Right lobe of liver (tissue), 6 donors: ENCODE results near the gene GRID2IP. TPM values are rescaled to one million over a fixed set of nuclear protein-coding genes. Genes with fewer than 3 reads are reported as not detected.
A peak's percentile ranks its signal among the peaks of the same experiment; 100 is the strongest.

Experiments
- ATAC-seq, 4 donors: fragments of 200-7000 bp; cut with Tn5 transposase; one replicate each; pipeline ENCODE4 v1.9.1; 2020; ENCODE audit warnings: mild to moderate bottlenecking in 4 of 4, moderate library complexity in 4 of 4
- DNase-seq, 3 donors: peaks; one replicate each; pipeline ENCODE4 v3.0.0-alpha.2; 2020
- H3K27ac ChIP-seq, 3 donors: fragments of 200-600 bp; one replicate each; pipeline ENCODE4 v1.8.0; 2022
- H3K27me3 ChIP-seq, 2 donors: fragments of 200-600 bp; one replicate each; pipeline ENCODE4 v1.8.0; 2022
- H3K36me3 ChIP-seq, 4 donors: fragments of 200-600 bp; sonication (generic) in 1 of 4; one replicate each; pipeline versions ENCODE4 v1.5.1 to v1.8.0; 2017 to 2022; ENCODE audit warnings: control low read depth in 1 of 4
- H3K4me1 ChIP-seq, 4 donors: fragments of 200-600 bp; sonication (generic) in 1 of 4; one replicate each; pipeline versions ENCODE4 v1.5.1 to v1.8.0; 2017 to 2022; ENCODE audit warnings: control low read depth in 1 of 4
- H3K4me3 ChIP-seq, 3 donors: fragments of 200-600 bp; one replicate each; pipeline ENCODE4 v1.8.0; 2022
- H3K9me3 ChIP-seq, 4 donors: fragments of 200-600 bp; sonication (generic) in 1 of 4; one replicate each; pipeline versions ENCODE4 v1.5.1 to v1.8.0; 2017 to 2022; ENCODE audit warnings: control low read depth in 1 of 4
- POLR2A ChIP-seq: fragments of 450-650 bp; IDR thresholded peaks from one replicate; pipeline ENCODE4 v1.6.1; 2017; ENCODE audit warnings: antibody characterized with exemption, mild to moderate bottlenecking
- WGBS: methylation state at CpG from one replicate; pipeline ENCODE4 v1.1.6; 2018; ENCODE audit warnings: low coverage, low lambda C conversion rate; ENCODE audit not compliant: insufficient coverage; ENCODE audit errors: missing lambda C conversion rate; 5-methylcytosine and 5-hydroxymethylcytosine counted together
- intact Hi-C, 2 donors: fragments of 100-400 bp; cut with DNase I; formaldehyde crosslinking; loops; one replicate each; pipeline versions ENCODE4 v1.11.2 to v1.14.1; 2022
- total RNA-seq, 6 experiments: library from RNA; depleted of rRNA in 2 of 6; stranded (reverse); fragments of >200 nt in 2 of 6; fragmentation: NEBNext Ultra II Directional in 3 of 6; extraction: Animal tissue kit (Norgen Biotek cat#: 25700) in 3 of 6; gene quantifications; one replicate each; pipeline versions ENCODE4 v1.1.0 to v1.2.4, GENCODE V29; 2016 to 2023
- TF ChIP-seq, protein P1 (sequence below), 4 donors: fragments of 200-600 bp in 3 of 4; fragments of 450-650 bp in 1 of 4; IDR thresholded peaks; one replicate each; pipeline versions ENCODE4 v1.5.1 to v1.8.0; 2016 to 2022; ENCODE audit warnings: antibody characterized with exemption in 4 of 4, mild to moderate bottlenecking in 2 of 4
- donor health status: DM: no; HTN: yes; CAD: no.
- donor health status: DM: no; HTN: no; CAD: no.
- donor health status: DM: no; HTN: no; CAD: no.
- donor health status: DM: no; HTN: yes; CAD: no.
- donor health status: DM: no; HTN: yes; CAD: no.

The GRID2IP gene
- total RNA-seq, 6 experiments from 2014 or later = 0.05 to 0.07 TPM; not detected in 4

DNA sequence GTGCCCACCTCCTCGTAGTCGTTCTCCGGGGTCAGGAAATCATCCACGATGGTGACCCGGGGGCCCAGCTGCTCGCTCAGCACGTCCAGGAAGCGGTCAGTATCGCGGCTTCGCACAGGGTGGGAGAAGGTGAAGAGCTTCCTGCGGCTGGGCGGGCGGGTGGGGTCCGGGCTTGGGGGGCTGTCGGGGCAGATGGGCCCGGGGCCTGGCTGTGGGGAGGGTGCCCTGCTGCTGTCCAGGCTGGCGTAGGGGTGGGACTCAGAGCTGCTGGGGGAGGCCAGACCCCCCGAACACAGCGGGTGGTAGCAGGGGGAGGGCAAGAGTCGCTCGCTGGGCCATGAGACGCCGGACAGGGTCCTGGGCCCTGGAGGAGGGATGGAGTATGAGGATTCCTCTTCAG lies 42.3 kb downstream of the GRID2IP start:
- intact Hi-C loops = no loop called here
- Histone ChIP-seq H3K36me3 (no peaks in the 10 kb centered on the region), H3K9me3 (no peaks in the 10 kb centered on the region), H3K27ac (no peak overlapping the region), H3K4me1 (peaks cover 0 to 5% (median 0%) of the 10 kb centered on the region in 4 donors), H3K27me3 (no peaks in the 10 kb centered on the region), H3K4me3 (no peak overlapping the region)
- no peak for TF ChIP-seq POLR2A
- TF ChIP-seq, protein P1, sequence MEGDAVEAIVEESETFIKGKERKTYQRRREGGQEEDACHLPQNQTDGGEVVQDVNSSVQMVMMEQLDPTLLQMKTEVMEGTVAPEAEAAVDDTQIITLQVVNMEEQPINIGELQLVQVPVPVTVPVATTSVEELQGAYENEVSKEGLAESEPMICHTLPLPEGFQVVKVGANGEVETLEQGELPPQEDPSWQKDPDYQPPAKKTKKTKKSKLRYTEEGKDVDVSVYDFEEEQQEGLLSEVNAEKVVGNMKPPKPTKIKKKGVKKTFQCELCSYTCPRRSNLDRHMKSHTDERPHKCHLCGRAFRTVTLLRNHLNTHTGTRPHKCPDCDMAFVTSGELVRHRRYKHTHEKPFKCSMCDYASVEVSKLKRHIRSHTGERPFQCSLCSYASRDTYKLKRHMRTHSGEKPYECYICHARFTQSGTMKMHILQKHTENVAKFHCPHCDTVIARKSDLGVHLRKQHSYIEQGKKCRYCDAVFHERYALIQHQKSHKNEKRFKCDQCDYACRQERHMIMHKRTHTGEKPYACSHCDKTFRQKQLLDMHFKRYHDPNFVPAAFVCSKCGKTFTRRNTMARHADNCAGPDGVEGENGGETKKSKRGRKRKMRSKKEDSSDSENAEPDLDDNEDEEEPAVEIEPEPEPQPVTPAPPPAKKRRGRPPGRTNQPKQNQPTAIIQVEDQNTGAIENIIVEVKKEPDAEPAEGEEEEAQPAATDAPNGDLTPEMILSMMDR (IDR thresholded peaks at IDR 0.05) = no peak
- ATAC-seq = no peak
- WGBS = no CpG with 5 or more reads among the region's 24 CpGs
- no peak for DNase-seq

DNA sequence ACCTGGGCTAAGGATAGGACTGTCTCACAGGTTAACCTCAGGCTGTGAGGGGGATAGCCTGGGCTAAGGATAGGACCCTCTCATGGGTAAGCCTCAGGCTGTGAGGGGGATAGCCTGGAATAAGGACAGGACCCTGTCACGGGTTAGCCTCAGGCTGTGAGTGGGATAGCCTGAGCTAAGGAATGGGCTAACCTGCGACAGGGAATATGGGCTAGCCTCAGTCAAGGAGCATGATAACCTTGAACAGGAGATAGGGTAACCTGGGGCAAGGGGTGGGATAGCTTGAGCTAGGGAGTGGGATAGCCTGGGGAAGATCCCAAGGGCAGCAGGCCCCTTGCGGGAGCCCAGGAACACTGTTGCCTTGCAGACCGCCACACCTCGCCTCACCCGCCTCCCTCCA lies 42.7 kb downstream of the GRID2IP start:
- peaks cover 0 to 5% (median 0%) of the 10 kb centered on the region in 4 donors for H3K4me1 ChIP-seq
- H3K27me3 ChIP-seq = no peaks in the 10 kb centered on the region
- ATAC-seq (no peak), DNase-seq (no peak)
- intact Hi-C loops = no loop called here
- no peak overlapping the region for H3K4me3 ChIP-seq
- WGBS = 67% methylated on average over 1 of the region's 6 CpGs
- H3K9me3 ChIP-seq = no peaks in the 10 kb centered on the region
- no peak overlapping the region for H3K27ac ChIP-seq
- no peak for TF ChIP-seq POLR2A
- no peaks in the 10 kb centered on the region for H3K36me3 ChIP-seq

DNA sequence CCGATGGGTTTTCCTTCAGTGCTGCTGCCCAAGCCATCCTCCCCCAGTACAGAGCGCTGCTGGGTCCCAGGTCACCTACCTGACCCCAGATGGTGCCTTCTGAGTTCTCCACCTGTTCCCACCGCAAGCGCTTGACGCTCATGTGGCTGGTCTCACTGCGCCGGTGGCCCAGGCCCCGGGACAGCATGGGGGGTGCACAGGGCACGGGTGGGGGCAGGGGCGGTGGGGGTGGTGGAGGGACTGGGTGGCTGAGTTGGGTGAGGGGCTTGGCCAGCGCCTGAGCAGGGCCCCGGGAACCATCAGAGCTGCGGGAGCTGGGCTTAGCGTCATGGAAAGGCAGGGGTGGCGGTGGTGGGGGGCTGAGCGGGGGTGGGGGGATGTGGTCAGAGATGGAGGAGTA lies 43.4 kb downstream of the GRID2IP start:
- Histone ChIP-seq H3K27me3 (no peaks in the 10 kb centered on the region), H3K4me1 (peaks cover 0 to 5% (median 2%) of the 10 kb centered on the region in 4 donors), H3K4me3 (no peak overlapping the region), H3K27ac (no peak overlapping the region), H3K9me3 (no peaks in the 10 kb centered on the region), H3K36me3 (no peaks in the 10 kb centered on the region)
- ATAC-seq (no peak), DNase-seq (no peak)
- no peak for TF ChIP-seq POLR2A
- TF ChIP-seq, protein P1 (IDR thresholded peaks at IDR 0.05) = no peak
- WGBS = 76% methylated on average over 6 of the region's 16 CpGs
- intact Hi-C loops = no loop called here

DNA sequence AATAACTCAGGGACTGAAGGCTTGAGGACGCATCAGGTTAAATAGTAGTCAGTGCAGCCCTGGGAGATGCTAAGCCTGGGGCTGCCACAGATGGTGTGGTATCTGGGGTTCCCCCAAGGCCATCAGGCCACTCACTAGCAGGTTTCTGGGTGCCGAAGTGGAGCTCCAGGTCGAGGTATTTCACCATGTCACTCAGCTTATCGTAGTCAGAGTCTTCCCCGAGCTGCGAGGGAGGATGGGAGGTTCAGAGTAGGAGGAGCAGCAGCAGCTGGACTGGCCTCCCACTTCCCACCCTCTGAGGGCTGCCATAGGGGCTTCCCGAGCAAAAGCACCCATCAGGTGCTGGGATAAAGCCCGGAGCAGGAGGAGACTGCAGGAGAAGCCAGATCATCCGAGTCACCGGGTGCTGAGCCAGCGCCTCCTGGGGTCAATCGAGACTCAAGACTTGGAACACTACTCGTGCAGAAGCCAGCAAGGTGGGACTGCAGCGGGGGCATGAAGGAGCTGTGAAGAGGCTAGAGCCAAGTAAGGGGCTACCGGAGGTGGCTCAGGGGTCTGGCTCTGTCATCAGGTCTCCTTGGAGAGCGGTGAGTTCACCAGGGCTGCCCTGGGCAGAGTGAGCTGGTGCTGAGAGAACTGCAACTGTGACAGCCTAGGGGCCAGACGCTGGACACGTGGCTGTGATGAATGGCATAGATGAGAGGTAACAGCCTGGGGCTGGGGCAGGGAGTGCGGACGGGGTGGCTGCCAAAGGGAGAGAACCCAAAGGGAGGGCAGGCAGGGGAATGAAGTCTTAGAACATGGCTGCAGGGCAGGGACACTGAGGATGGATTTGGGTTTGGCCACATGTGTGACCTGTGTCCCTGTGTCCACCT lies 45.3 kb downstream of the GRID2IP start:
- Histone ChIP-seq H3K27me3 (no peaks in the 10 kb centered on the region), H3K4me3 (no peak overlapping the region), H3K36me3 (no peaks in the 10 kb centered on the region), H3K9me3 (no peaks in the 10 kb centered on the region), H3K4me1 (peaks cover 0 to 5% (median 2%) of the 10 kb centered on the region in 4 donors), H3K27ac (no peak overlapping the region)
- TF ChIP-seq, protein P1 (IDR thresholded peaks at IDR 0.05) = no peak
- TF ChIP-seq POLR2A = no peak
- 60% methylated on average over 1 of the region's 20 CpGs for WGBS
- ATAC-seq (no peak), DNase-seq (no peak)
- intact Hi-C loops = no loop called here

DNA sequence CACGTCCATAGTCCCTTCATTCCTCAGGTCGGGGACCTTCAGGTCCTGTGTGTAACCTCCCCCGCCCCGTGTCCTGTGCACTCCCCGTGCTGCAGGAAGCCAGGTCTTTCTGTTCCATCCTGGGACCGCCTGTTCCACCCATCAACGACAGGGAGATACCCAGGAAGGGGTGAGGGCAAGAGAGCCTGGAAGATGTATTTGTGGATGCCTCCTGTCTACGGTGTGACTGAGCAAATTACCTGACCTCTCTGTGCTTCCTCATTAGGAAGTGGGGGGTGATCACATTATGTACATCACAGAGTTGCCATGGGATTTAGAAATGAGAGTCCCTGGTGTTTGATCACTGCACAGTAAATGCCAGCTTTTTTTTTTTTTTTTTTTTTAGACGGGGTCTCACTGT lies 46.3 kb downstream of the GRID2IP start:
- Histone ChIP-seq H3K9me3 (no peaks in the 10 kb centered on the region), H3K27me3 (no peaks in the 10 kb centered on the region), H3K4me3 (peak overlapping the region in 2 of 3 donors; percentile 58 to 62), H3K27ac (no peak overlapping the region), H3K36me3 (no peaks in the 10 kb centered on the region), H3K4me1 (peaks cover 0 to 5% (median 2%) of the 10 kb centered on the region in 4 donors)
- no peak for TF ChIP-seq POLR2A
- TF ChIP-seq, protein P1 (IDR thresholded peaks at IDR 0.05) = no peak
- WGBS = 33% methylated on average over 1 of the region's 9 CpGs
- intact Hi-C loops = no loop called here
- no peak for ATAC-seq
- no peak for DNase-seq
